Thyroid gland (tissue), 4 donors: ENCODE data around the gene RASAL3.

Experiments
- POLR2A ChIP-seq, 2 donors: fragments of 450-650 bp; IDR thresholded peaks; one replicate each; pipeline ENCODE4 v1.6.1; 2017; ENCODE audit warnings: antibody characterized with exemption in 2 of 2, mild to moderate bottlenecking in 2 of 2, moderate library complexity in 1 of 2
- TF ChIP-seq, protein P1 (sequence below), 6 experiments: fragments of 200-600 bp in 3 of 6; fragments of 450-650 bp in 3 of 6; sonication (generic) in 3 of 6; IDR thresholded peaks; one replicate each; pipeline ENCODE4 v1.5.1; 2016 to 2019; ENCODE audit warnings: antibody characterized with exemption in 6 of 6, mild to moderate bottlenecking in 2 of 6, inconsistent platforms in 1 of 6, moderate library complexity in 1 of 6

DNA sequence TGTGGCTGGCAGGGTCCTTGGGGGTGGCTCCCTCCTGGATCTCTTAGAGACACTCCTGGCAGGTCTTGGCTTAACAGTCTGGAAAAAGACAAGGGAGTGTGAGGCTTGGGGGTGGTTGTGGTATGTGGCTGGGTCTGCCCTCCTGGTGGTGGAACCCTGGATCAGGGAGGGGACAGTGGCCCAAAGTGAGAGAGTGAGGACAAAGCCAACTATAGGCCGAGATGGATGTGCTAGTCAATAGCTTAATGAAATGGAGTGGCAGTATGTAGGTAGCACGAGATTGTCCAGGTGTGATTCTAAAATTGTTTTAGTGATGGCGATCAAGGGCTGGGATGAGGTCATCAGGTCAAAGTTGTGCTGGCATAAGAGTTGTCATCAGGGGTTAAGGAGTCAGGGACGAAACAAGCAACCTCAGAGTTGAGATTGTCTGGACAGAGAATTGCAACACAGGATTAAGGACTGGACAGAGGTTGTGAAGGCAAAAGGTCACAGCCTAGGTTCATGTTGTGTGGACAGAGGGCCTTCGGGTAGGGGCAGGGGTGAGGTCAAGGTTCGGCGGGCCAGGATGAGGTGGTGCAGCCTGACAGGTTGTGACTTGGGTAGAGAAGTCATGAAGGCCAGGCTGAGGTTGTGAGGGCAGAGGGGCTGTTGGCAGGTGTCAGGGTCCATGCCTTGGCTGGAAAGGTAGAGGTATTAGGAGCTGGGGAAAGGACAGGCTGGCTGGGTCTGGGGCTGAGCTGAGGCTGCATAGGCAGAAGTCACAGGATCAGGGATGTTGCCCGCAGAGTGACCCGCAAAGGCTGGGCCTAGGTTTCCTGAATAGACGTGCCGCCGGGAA is 4.5 kb upstream of the RASAL3 start:
- TF ChIP-seq, protein P1, sequence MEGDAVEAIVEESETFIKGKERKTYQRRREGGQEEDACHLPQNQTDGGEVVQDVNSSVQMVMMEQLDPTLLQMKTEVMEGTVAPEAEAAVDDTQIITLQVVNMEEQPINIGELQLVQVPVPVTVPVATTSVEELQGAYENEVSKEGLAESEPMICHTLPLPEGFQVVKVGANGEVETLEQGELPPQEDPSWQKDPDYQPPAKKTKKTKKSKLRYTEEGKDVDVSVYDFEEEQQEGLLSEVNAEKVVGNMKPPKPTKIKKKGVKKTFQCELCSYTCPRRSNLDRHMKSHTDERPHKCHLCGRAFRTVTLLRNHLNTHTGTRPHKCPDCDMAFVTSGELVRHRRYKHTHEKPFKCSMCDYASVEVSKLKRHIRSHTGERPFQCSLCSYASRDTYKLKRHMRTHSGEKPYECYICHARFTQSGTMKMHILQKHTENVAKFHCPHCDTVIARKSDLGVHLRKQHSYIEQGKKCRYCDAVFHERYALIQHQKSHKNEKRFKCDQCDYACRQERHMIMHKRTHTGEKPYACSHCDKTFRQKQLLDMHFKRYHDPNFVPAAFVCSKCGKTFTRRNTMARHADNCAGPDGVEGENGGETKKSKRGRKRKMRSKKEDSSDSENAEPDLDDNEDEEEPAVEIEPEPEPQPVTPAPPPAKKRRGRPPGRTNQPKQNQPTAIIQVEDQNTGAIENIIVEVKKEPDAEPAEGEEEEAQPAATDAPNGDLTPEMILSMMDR (IDR thresholded peaks at IDR 0.05), result no peak
- no peak for TF ChIP-seq POLR2A (IDR thresholded peaks at IDR 0.05)
